CD4-positive, CD25-positive, alpha-beta regulatory T cell (primary cell): ENCODE data around the gene DLG2. TPM values are rescaled to one million over a fixed set of nuclear protein-coding genes. Genes with fewer than 3 reads are reported as not detected.
"Not testable (repeated sequence)": the region's sequence is repeated elsewhere in the genome, so short reads cannot be mapped to it uniquely, and the experiment has no call there.

Experiments used
- ATAC-seq, 2 donors: fragments of 150-1000 bp; cut with Tn5 transposase; one replicate each; pipeline ENCODE4 v1.10.0; 2021; ENCODE audit warnings: low read depth in 2 of 2, moderate number of reproducible peaks in 2 of 2, moderate library complexity in 1 of 2
- DNase-seq, 3 donors: peaks; one replicate each; pipeline versions ENCODE4 v3.0.0 to v3.0.0-alpha.2; 2012 to 2022; ENCODE audit warnings: mixed read lengths in 1 of 3
- H3K27ac ChIP-seq: one replicate; pipeline ENCODE4 v1.7.0; 2013; ENCODE audit warnings: mild to moderate bottlenecking, low read length; ENCODE audit not compliant: insufficient read depth, poor library complexity, severe bottlenecking
- H3K27me3 ChIP-seq: one replicate; pipeline ENCODE4 v1.7.0; 2013; ENCODE audit warnings: low read length; ENCODE audit not compliant: control insufficient read depth, insufficient read depth
- H3K36me3 ChIP-seq: one replicate; pipeline ENCODE4 v1.7.0; 2013; ENCODE audit warnings: mild to moderate bottlenecking, low read length, moderate library complexity; ENCODE audit not compliant: control insufficient read depth, insufficient read depth
- H3K4me1 ChIP-seq: 2 replicates; pipeline ENCODE4 v1.7.0; 2013; ENCODE audit warnings: mild to moderate bottlenecking, low read length; ENCODE audit not compliant: insufficient read depth, control insufficient read depth, poor library complexity, severe bottlenecking
- H3K4me3 ChIP-seq: one replicate; pipeline ENCODE4 v1.7.0; 2013; ENCODE audit warnings: low read depth, mild to moderate bottlenecking, low read length, moderate library complexity
- H3K9me3 ChIP-seq, 2 experiments: 1 replicate in 1 of 2; 2 replicates in 1 of 2; pipeline ENCODE4 v1.7.0; 2013; ENCODE audit warnings: low read length in 2 of 2, mild to moderate bottlenecking in 1 of 2, moderate library complexity in 1 of 2; ENCODE audit not compliant: control insufficient read depth in 2 of 2
- H3K27ac Mint-ChIP-seq, 3 donors: one replicate each; pipeline ENCODE4 v1.8.0; 2020 to 2022; ENCODE audit warnings: mild to moderate bottlenecking in 3 of 3, mixed read lengths in 3 of 3, moderate library complexity in 2 of 3
- H3K27me3 Mint-ChIP-seq: one replicate; pipeline ENCODE4 v1.8.0; 2022; ENCODE audit warnings: mild to moderate bottlenecking, mixed read lengths
- H3K36me3 Mint-ChIP-seq: one replicate; pipeline ENCODE4 v1.8.0; 2020; ENCODE audit warnings: mixed read lengths
- H3K4me1 Mint-ChIP-seq, 4 donors: one replicate each; pipeline ENCODE4 v1.8.0; 2020 to 2022; ENCODE audit warnings: mixed read lengths in 4 of 4, mild to moderate bottlenecking in 1 of 4
- H3K4me3 Mint-ChIP-seq, 4 donors: one replicate each; pipeline ENCODE4 v1.8.0; 2020 to 2022; ENCODE audit warnings: mild to moderate bottlenecking in 4 of 4, mixed read lengths in 4 of 4, moderate library complexity in 3 of 4
- H3K9me3 Mint-ChIP-seq, 7 donors: one replicate each; pipeline ENCODE4 v1.8.0; 2020 to 2022; ENCODE audit warnings: mixed read lengths in 7 of 7, mild to moderate bottlenecking in 3 of 7, moderate library complexity in 2 of 7
- polyA plus RNA-seq, 4 donors: library from polyadenylated mRNA; unstranded; fragments of 300-500 nt; fragmentation: Illumina TruSeq; gene quantifications; one replicate each; pipeline ENCODE4 v1.2.3, GENCODE V29; 2021
- total RNA-seq: library from RNA; stranded (reverse); gene quantifications from one replicate; pipeline ENCODE4 v1.2.3, GENCODE V29; 2022

DLG2 gene
- total and polyA plus RNA-seq, 5 donors from 2014 or later: 0.26 to 2.0 (median 0.94) TPM

DNA sequence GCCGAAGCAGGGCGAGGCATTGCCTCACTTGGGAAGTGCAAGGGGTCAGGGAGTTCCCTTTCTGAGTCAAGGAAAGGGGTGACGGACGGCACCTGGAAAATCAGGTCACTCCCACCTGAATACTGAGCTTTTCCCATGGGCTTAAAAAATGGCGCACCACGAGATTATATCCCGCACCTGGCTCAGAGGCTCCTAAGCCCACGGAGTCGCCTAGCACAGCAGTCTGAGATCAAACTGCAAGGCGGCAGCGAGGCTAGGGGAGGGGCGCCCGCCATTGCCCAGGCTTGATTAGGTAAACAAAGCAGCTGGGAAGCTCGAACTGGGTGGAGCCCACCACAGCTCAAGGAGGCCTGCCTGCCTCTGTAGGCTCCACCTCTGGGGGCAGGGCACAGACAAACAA lies 2039.3 kb downstream of the DLG2 start:
- DNase-seq, H3K4me3 Mint-ChIP-seq, H3K4me1 Mint-ChIP-seq, H3K27me3 Mint-ChIP-seq, H3K4me3 ChIP-seq, H3K27ac Mint-ChIP-seq, H3K9me3 Mint-ChIP-seq, H3K36me3 ChIP-seq, H3K36me3 Mint-ChIP-seq, H3K27ac ChIP-seq, H3K27me3 ChIP-seq, ATAC-seq, H3K9me3 ChIP-seq, H3K4me1 ChIP-seq: not testable (repeated sequence)

DNA sequence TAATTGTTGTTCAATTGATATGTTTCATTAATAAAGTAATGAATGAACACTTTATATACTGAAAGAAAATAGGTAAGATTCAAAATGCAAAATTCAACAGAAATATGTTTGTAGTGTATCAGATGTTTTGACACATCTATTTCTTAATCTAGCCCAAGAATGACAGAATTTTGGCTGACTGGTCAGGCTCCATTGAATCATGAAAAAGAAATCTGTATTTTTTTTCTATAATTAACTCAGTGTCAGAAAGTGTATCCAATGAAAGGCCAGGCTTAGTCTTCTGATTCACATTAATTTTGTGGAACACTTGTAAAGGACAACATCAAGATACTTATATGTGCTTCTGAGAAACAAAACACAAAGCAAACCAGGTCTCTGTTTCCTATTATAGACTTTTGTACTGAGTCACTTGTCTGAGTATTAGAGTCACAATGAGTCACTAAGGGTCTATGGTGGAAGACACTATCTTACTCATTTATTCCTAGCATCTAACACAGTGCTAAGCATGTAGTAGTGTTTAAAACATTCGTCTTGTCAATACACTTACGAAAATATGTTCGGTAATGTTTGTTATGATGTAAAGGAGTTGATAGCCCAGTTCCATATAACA lies 2043.3 kb downstream of the DLG2 start:
- Histone ChIP-seq H3K4me3 (no peak overlapping the region), H3K9me3 (no peaks in the 10 kb centered on the region), H3K4me1 (no peaks in the 10 kb centered on the region), H3K27me3 (no peaks in the 10 kb centered on the region), H3K36me3 (no peaks in the 10 kb centered on the region), H3K27ac (no peak overlapping the region)
- no peak overlapping the region for H3K4me3 Mint-ChIP-seq
- no peaks in the 10 kb centered on the region for H3K27me3 Mint-ChIP-seq
- H3K27ac Mint-ChIP-seq: no peak overlapping the region
- H3K36me3 Mint-ChIP-seq: no peaks in the 10 kb centered on the region
- DNase-seq: peak in 1 of 3 donors; percentile 5
- no peak for ATAC-seq
- H3K4me1 Mint-ChIP-seq: peaks cover 0 to 5% (median 0%) of the 10 kb centered on the region in 4 donors
- H3K9me3 Mint-ChIP-seq: peaks cover 0 to 5% (median 0%) of the 10 kb centered on the region in 7 donors

- Histone ChIP-seq H3K4me1 (no peaks in the 10 kb centered on the region), H3K27me3 (no peaks in the 10 kb centered on the region), H3K27ac (no peak overlapping the region), H3K4me3 (no peak overlapping the region), H3K36me3 (no peaks in the 10 kb centered on the region), H3K9me3 (no peaks in the 10 kb centered on the region)
- H3K4me3 Mint-ChIP-seq: no peak overlapping the region
- H3K9me3 Mint-ChIP-seq: no peaks in the 10 kb centered on the region
- no peak overlapping the region for H3K27ac Mint-ChIP-seq
- H3K36me3 Mint-ChIP-seq: no peaks in the 10 kb centered on the region
- H3K27me3 Mint-ChIP-seq: no peaks in the 10 kb centered on the region
- DNase-seq: no peak
- no peak for ATAC-seq
- no peaks in the 10 kb centered on the region for H3K4me1 Mint-ChIP-seq
These were observed 2052.6 kb downstream of the DLG2 start for GRCh38 chr11:83574519-83574918.

DNA sequence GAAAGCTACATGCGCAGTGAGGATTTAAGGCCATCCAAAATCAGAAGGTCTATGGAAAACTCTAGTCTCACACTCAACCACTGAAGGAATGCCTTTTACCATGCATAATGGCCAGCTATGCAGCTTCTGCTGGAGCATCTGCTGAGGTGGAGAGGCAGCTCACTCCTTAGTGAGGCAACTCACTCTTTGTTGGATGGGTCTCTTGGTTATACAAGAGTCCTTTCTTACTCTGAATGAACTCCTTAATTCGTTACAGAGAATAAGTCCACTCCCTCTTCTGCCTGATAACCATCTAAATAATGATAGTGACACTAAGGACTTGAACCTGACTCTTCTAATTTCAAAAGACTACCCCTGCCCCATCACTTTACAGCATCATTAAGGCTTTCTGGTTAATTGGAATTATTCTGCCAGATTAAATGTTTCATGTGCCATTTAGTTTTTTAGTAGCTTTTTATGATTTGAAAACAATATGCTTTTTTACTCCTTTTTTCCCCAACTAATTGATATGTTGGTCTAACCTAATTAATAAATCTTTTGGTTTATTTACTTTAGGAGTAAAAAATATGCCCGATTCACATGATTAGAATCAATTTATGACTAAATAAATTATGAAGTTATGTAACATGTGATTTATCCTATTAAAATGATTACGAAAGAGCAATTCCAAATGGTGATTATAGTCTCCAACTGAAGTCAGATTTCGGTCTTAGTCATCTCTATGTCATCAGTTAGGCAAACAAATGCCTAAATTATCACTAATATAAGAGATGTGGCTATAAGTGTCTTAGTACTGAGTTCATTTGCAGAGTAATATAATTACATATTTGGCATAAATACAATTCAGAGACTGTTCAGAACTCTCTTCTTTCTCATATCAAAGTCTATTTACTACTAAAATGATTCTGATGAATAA lies 2054.3 kb downstream of the DLG2 start:
- H3K36me3 ChIP-seq: no peaks in the 10 kb centered on the region
- Mint-ChIP-seq H3K27me3 (no peaks in the 10 kb centered on the region), H3K9me3 (peaks cover 0 to 5% (median 0%) of the 10 kb centered on the region in 7 donors), H3K4me3 (no peak overlapping the region), H3K36me3 (no peaks in the 10 kb centered on the region), H3K4me1 (no peaks in the 10 kb centered on the region), H3K27ac (no peak overlapping the region)
- no peaks in the 10 kb centered on the region for H3K27me3 ChIP-seq
- no peak for DNase-seq
- no peak for ATAC-seq
- H3K4me3 ChIP-seq: no peak overlapping the region
- H3K27ac ChIP-seq: no peak overlapping the region
- no peaks in the 10 kb centered on the region for H3K4me1 ChIP-seq
- no peaks in the 10 kb centered on the region for H3K9me3 ChIP-seq

GRCh38 chr11:83571302-83571701 lies 2055.8 kb downstream of the DLG2 start:
- Mint-ChIP-seq H3K4me1 (no peaks in the 10 kb centered on the region), H3K9me3 (peaks cover 0 to 5% (median 0%) of the 10 kb centered on the region in 7 donors), H3K4me3 (no peak overlapping the region), H3K36me3 (no peaks in the 10 kb centered on the region), H3K27me3 (no peaks in the 10 kb centered on the region), H3K27ac (no peak overlapping the region)
- Histone ChIP-seq H3K36me3 (no peaks in the 10 kb centered on the region), H3K9me3 (no peaks in the 10 kb centered on the region), H3K4me3 (no peak overlapping the region), H3K4me1 (no peaks in the 10 kb centered on the region), H3K27me3 (no peaks in the 10 kb centered on the region), H3K27ac (no peak overlapping the region)
- DNase-seq (no peak), ATAC-seq (no peak)

DNA sequence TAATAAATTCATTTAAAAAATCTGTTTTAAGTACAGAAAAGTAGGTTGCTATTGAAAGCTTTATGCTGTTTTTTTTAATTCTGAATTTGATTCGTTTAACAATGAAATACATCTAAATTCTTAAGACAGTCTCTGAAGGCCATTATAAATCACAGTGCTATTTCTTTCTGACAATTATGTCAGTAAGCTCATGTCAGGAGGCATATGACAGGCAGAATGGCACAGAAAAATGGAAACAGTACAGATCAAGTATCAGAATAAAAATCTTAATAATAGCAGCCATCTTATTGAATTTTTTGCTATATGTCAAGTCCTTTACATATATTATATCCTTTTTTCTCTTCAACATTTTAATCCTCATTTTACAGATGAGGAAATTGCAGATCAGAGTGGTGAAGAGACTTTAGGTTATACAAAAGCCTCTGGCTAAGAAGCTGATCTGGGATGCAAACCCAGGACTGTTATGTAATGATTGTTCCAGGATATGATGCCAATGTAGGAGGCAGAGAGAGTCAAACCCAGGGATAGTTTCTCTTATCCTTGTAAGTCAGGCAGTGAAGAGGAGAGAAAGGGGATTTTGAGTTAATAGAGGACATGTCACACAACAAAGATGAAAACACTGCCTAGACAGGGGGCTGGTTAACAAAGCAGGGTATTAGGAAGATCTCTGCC lies 2057.9 kb downstream of the DLG2 start:
- Mint-ChIP-seq H3K4me3 (no peak overlapping the region), H3K27me3 (peaks cover 7% of the 10 kb centered on the region), H3K36me3 (no peaks in the 10 kb centered on the region), H3K27ac (no peak overlapping the region), H3K9me3 (peaks cover 0 to 5% (median 0%) of the 10 kb centered on the region in 7 donors), H3K4me1 (no peaks in the 10 kb centered on the region)
- Histone ChIP-seq H3K4me1 (no peaks in the 10 kb centered on the region), H3K27ac (no peak overlapping the region), H3K36me3 (no peaks in the 10 kb centered on the region), H3K27me3 (no peaks in the 10 kb centered on the region), H3K9me3 (no peaks in the 10 kb centered on the region), H3K4me3 (no peak overlapping the region)
- DNase-seq (no peak), ATAC-seq (no peak)

DNA sequence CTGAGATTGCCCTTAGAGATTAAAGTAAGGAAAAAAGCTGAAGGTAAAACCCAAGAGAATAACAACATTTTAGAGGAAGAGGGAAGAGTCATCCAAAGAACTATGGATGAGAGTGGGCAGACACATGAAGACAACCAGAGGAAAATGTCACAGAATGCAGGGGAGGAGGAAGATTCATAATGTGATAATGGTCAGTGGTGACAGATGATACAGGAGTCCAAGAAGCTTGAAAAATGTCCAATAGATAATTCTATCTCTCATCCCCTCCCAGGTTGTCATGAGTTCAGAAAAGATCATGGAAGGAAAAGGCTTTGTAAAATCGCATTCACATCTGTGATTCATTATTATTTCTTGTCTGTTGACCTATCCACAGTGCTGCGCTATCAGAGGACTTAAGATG lies 2058.6 kb downstream of the DLG2 start:
- Histone ChIP-seq H3K9me3 (no peaks in the 10 kb centered on the region), H3K4me1 (no peaks in the 10 kb centered on the region), H3K27me3 (no peaks in the 10 kb centered on the region), H3K27ac (no peak overlapping the region), H3K36me3 (no peaks in the 10 kb centered on the region), H3K4me3 (no peak overlapping the region)
- no peak for ATAC-seq
- Mint-ChIP-seq H3K27ac (no peak overlapping the region), H3K9me3 (peaks cover 0 to 5% (median 0%) of the 10 kb centered on the region in 7 donors), H3K36me3 (no peaks in the 10 kb centered on the region), H3K27me3 (peaks cover 7% of the 10 kb centered on the region), H3K4me1 (no peaks in the 10 kb centered on the region), H3K4me3 (no peak overlapping the region)
- DNase-seq: no peak
